A673 (cell line): ENCODE measurements around the gene KDM4B.

Source experiments
- CTCF ChIP-seq: fragments of 300-800, 200-600 bp; sonication (generic); conservative IDR thresholded peaks from 2 replicates; pipeline ENCODE4 v1.5.1; 2017; ENCODE audit warnings: low read depth, mild to moderate bottlenecking, antibody characterized with exemption, low read length, moderate library complexity, mixed read lengths
- EZH2 ChIP-seq: fragments of 200-600 bp; sonication (generic); IDR thresholded peaks from 2 replicates; pipeline ENCODE4 v1.6.1; 2017; ENCODE audit warnings: borderline replicate concordance, low read depth, mild to moderate bottlenecking, mixed read lengths, antibody characterized with exemption, low read length; ENCODE audit not compliant: poor library complexity, severe bottlenecking

- TF ChIP-seq CTCF, result no peak
- TF ChIP-seq EZH2, result no peak
These were observed 105.5 kb downstream of the KDM4B start for GRCh38 chr19:5074407-5074806.
